Activated naive CD4-positive, alpha-beta T cell treated with anti-CD3 and anti-CD28 coated beads, Interleukin-2, amount 10 ng/mL, durations not matched to agents 7 days and 5 days (primary cell): ENCODE results near the gene HOXA1.

Source experiments
- CTCF ChIA-PET: fragments of 350-600 bp; sonication (Branson Sonifier 250); formaldehyde crosslinking; loops from one replicate; lab custom pipeline; 2021; ENCODE audit warnings: antibody characterized with exemption; lab: Charles Lee
- DNase-seq: peaks from one replicate; pipeline ENCODE4 v3.0.0-alpha.2; 2020
- H3K27ac Mint-ChIP-seq: one replicate; pipeline ENCODE4 v1.8.0; 2021; ENCODE audit warnings: mild to moderate bottlenecking, moderate library complexity, mixed read lengths
- H3K27me3 Mint-ChIP-seq: one replicate; pipeline ENCODE4 v1.8.0; 2021; ENCODE audit warnings: mild to moderate bottlenecking, mixed read lengths
- H3K36me3 Mint-ChIP-seq: one replicate; pipeline ENCODE4 v1.8.0; 2021; ENCODE audit warnings: mixed read lengths
- H3K4me1 Mint-ChIP-seq: one replicate; pipeline ENCODE4 v1.8.0; 2021; ENCODE audit warnings: mixed read lengths
- H3K4me3 Mint-ChIP-seq: one replicate; pipeline ENCODE4 v1.8.0; 2021; ENCODE audit warnings: mild to moderate bottlenecking, moderate library complexity, mixed read lengths
- H3K9me3 Mint-ChIP-seq: one replicate; pipeline ENCODE4 v1.8.0; 2021; ENCODE audit warnings: mixed read lengths

HOXA1 gene

GRCh38 chr7:27106901-27107240 lies 11.1 kb upstream of the HOXA1 start:
- peaks cover 54% of the 10 kb centered on the region for H3K27me3 Mint-ChIP-seq
- no peaks in the 10 kb centered on the region for H3K36me3 Mint-ChIP-seq
- H3K4me1 Mint-ChIP-seq = peaks cover 9% of the 10 kb centered on the region
- H3K4me3 Mint-ChIP-seq = no peak overlapping the region
- no peaks in the 10 kb centered on the region for H3K9me3 Mint-ChIP-seq
- H3K27ac Mint-ChIP-seq = no peak overlapping the region
- CTCF ChIA-PET = no interaction called here
- DNase-seq = no peak

- Mint-ChIP-seq H3K9me3 (no peaks in the 10 kb centered on the region), H3K4me1 (peaks cover 9% of the 10 kb centered on the region), H3K36me3 (no peaks in the 10 kb centered on the region), H3K27ac (no peak overlapping the region), H3K4me3 (no peak overlapping the region), H3K27me3 (peaks cover 59% of the 10 kb centered on the region)
- CTCF ChIA-PET = interaction anchor here (0.6 kb wide), 1 partner anchor 178 kb away, joined by 3 read pairs; no protein-coding TSS in a partner anchor
- no peak for DNase-seq
Observed at GRCh38 chr7:27106181-27106900, 10.5 kb upstream of the HOXA1 start.

GRCh38 chr7:27105301-27106031 lies 9.7 kb upstream of the HOXA1 start:
- Mint-ChIP-seq H3K9me3 (no peaks in the 10 kb centered on the region), H3K4me3 (no peak overlapping the region), H3K27me3 (peaks cover 62% of the 10 kb centered on the region), H3K27ac (no peak overlapping the region), H3K36me3 (peaks cover 2% of the 10 kb centered on the region), H3K4me1 (peaks cover 9% of the 10 kb centered on the region)
- CTCF ChIA-PET = interaction anchor here (0.6 kb wide), 1 partner anchor 179 kb away, joined by 3 read pairs; no protein-coding TSS in a partner anchor
- DNase-seq = no peak

- peaks cover 9% of the 10 kb centered on the region for H3K4me1 Mint-ChIP-seq
- no peak overlapping the region for H3K27ac Mint-ChIP-seq
- peaks cover 5% of the 10 kb centered on the region for H3K36me3 Mint-ChIP-seq
- no peaks in the 10 kb centered on the region for H3K9me3 Mint-ChIP-seq
- H3K4me3 Mint-ChIP-seq = no peak overlapping the region
- peaks cover 67% of the 10 kb centered on the region for H3K27me3 Mint-ChIP-seq
- DNase-seq = no peak
- CTCF ChIA-PET = no interaction called here
Observed at GRCh38 chr7:27104341-27105058, 8.7 kb upstream of the HOXA1 start.

GRCh38 chr7:27103489-27104226 lies 7.9 kb upstream of the HOXA1 start:
- Mint-ChIP-seq H3K27ac (no peak overlapping the region), H3K9me3 (no peaks in the 10 kb centered on the region), H3K4me1 (peaks cover 9% of the 10 kb centered on the region), H3K36me3 (peaks cover 6% of the 10 kb centered on the region), H3K27me3 (peaks cover 75% of the 10 kb centered on the region), H3K4me3 (no peak overlapping the region)
- DNase-seq = no peak
- CTCF ChIA-PET = no interaction called here

GRCh38 chr7:27102581-27103442 lies 7.0 kb upstream of the HOXA1 start, which contains the start of gene HOXA2:
Gene HOXA2 (minus strand): TSS chr7:27102683. CDS start chr7:27102500, 183 bp downstream.
- Mint-ChIP-seq H3K36me3 (peaks cover 6% of the 10 kb centered on the region), H3K27me3 (peaks cover 84% of the 10 kb centered on the region), H3K9me3 (no peaks in the 10 kb centered on the region), H3K4me3 (no peak within 1 kb of the TSS), H3K27ac (no peak within 1 kb of the TSS), H3K4me1 (peaks cover 9% of the 10 kb centered on the region)
- CTCF ChIA-PET = no interaction called here
- DNase-seq = no peak

- H3K9me3 Mint-ChIP-seq = no peaks in the 10 kb centered on the region
- H3K27ac Mint-ChIP-seq = no peak overlapping the region
- H3K4me1 Mint-ChIP-seq = peaks cover 15% of the 10 kb centered on the region
- H3K4me3 Mint-ChIP-seq = no peak overlapping the region
- CTCF ChIA-PET = no interaction called here
- no peak for DNase-seq
- peaks cover 91% of the 10 kb centered on the region for H3K27me3 Mint-ChIP-seq
- peaks cover 6% of the 10 kb centered on the region for H3K36me3 Mint-ChIP-seq
Observed at GRCh38 chr7:27101957-27102580, 6.3 kb upstream of the HOXA1 start.

GRCh38 chr7:27101171-27101956 lies 5.6 kb upstream of the HOXA1 start:
- CTCF ChIA-PET = no interaction called here
- H3K36me3 Mint-ChIP-seq = peaks cover 6% of the 10 kb centered on the region
- DNase-seq = no peak
- H3K4me1 Mint-ChIP-seq = peaks cover 16% of the 10 kb centered on the region
- no peaks in the 10 kb centered on the region for H3K9me3 Mint-ChIP-seq
- no peak overlapping the region for H3K27ac Mint-ChIP-seq
- peaks cover 97% of the 10 kb centered on the region for H3K27me3 Mint-ChIP-seq
- no peak overlapping the region for H3K4me3 Mint-ChIP-seq

GRCh38 chr7:27100694-27101170 lies 4.9 kb upstream of the HOXA1 start:
- H3K4me3 Mint-ChIP-seq = no peak overlapping the region
- no peak overlapping the region for H3K27ac Mint-ChIP-seq
- CTCF ChIA-PET = no interaction called here
- peaks cover 6% of the 10 kb centered on the region for H3K36me3 Mint-ChIP-seq
- H3K27me3 Mint-ChIP-seq = peaks cover 100% of the 10 kb centered on the region
- no peak for DNase-seq
- H3K4me1 Mint-ChIP-seq = peaks cover 17% of the 10 kb centered on the region
- H3K9me3 Mint-ChIP-seq = no peaks in the 10 kb centered on the region

- CTCF ChIA-PET = no interaction called here
- peaks cover 6% of the 10 kb centered on the region for H3K36me3 Mint-ChIP-seq
- H3K9me3 Mint-ChIP-seq = no peaks in the 10 kb centered on the region
- H3K27me3 Mint-ChIP-seq = peaks cover 100% of the 10 kb centered on the region
- no peak overlapping the region for H3K27ac Mint-ChIP-seq
- no peak overlapping the region for H3K4me3 Mint-ChIP-seq
- peaks cover 22% of the 10 kb centered on the region for H3K4me1 Mint-ChIP-seq
- DNase-seq = no peak
Observed at GRCh38 chr7:27099453-27100370, 3.9 kb upstream of the HOXA1 start.

- CTCF ChIA-PET = interaction anchor here (0.9 kb wide), 1 partner anchor 62 kb away, joined by 4 read pairs; no protein-coding TSS in a partner anchor
- Mint-ChIP-seq H3K36me3 (peaks cover 6% of the 10 kb centered on the region), H3K9me3 (no peaks in the 10 kb centered on the region), H3K4me1 (peaks cover 22% of the 10 kb centered on the region), H3K27ac (no peak overlapping the region), H3K27me3 (peaks cover 100% of the 10 kb centered on the region), H3K4me3 (no peak overlapping the region)
- DNase-seq = no peak
Observed at GRCh38 chr7:27098578-27099451, 3.0 kb upstream of the HOXA1 start.
